Right lobe of liver (tissue), 4 donors: ENCODE measurements around the gene SPAG7.

Experiments
- POLR2A ChIP-seq: fragments of 450-650 bp; IDR thresholded peaks from one replicate; pipeline ENCODE4 v1.6.1; 2017; ENCODE audit warnings: antibody characterized with exemption, mild to moderate bottlenecking
- TF ChIP-seq, protein P1 (sequence below), 4 donors: fragments of 200-600 bp in 3 of 4; fragments of 450-650 bp in 1 of 4; IDR thresholded peaks; one replicate each; pipeline versions ENCODE4 v1.5.1 to v1.8.0; 2016 to 2022; ENCODE audit warnings: antibody characterized with exemption in 4 of 4, mild to moderate bottlenecking in 2 of 4
- donor health status: DM: no; HTN: no; CAD: no.
- donor health status: DM: no; HTN: no; CAD: no.
- donor health status: DM: no; HTN: yes; CAD: no.

DNA sequence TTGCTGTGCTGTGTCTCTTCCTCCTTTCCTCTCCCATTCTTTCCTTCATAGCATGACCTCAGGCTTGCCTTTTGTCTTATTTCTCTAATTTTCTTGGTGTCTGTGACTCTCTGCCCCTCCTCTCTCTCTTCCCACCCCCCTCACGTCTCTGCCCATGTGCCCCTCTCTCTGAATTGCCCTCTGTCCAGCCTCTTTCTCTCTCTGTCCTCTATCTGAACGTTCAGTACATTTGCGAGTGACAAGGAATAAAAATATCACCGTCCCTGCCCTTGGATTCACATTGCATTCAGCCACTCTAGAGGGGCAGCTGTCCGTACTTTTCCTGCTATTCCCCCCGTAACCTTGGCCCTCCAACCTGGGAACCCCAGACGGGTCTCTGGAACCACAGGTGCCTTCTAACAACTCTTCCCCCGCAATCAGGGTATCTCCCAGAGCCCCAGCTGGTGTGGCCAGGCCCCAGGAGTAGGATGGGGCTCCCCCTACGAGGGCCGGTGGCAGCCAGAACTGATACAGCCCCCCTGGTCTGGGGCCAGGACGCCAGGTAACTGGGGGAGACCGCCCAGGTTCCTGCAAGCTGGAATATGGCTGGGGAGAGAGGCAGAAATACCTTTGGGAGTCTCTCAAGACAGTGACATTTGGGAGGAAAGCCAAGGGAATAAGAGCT, 31.9 kb upstream of the SPAG7 start:
- TF ChIP-seq POLR2A: no peak
- TF ChIP-seq, protein P1, sequence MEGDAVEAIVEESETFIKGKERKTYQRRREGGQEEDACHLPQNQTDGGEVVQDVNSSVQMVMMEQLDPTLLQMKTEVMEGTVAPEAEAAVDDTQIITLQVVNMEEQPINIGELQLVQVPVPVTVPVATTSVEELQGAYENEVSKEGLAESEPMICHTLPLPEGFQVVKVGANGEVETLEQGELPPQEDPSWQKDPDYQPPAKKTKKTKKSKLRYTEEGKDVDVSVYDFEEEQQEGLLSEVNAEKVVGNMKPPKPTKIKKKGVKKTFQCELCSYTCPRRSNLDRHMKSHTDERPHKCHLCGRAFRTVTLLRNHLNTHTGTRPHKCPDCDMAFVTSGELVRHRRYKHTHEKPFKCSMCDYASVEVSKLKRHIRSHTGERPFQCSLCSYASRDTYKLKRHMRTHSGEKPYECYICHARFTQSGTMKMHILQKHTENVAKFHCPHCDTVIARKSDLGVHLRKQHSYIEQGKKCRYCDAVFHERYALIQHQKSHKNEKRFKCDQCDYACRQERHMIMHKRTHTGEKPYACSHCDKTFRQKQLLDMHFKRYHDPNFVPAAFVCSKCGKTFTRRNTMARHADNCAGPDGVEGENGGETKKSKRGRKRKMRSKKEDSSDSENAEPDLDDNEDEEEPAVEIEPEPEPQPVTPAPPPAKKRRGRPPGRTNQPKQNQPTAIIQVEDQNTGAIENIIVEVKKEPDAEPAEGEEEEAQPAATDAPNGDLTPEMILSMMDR (IDR thresholded peaks at IDR 0.05): no peak
